ENCODE data around the gene ULK2.
A peak's percentile ranks its signal among the peaks of the same experiment; 100 is the strongest.

Gene ULK2

GRCh38 chr17:19747159-19747719 is 120.5 kb downstream of the ULK2 start:
- no peak for DNase-seq (ENCODE audit: low read depth)
- TF ChIP-seq CTCF (conservative IDR thresholded peaks at IDR 0.05; ENCODE audit: low read depth, low read length): no peak
- H3K4me3 ChIP-seq (ENCODE audit: low read depth, low read length): no peak overlapping the region

DNA sequence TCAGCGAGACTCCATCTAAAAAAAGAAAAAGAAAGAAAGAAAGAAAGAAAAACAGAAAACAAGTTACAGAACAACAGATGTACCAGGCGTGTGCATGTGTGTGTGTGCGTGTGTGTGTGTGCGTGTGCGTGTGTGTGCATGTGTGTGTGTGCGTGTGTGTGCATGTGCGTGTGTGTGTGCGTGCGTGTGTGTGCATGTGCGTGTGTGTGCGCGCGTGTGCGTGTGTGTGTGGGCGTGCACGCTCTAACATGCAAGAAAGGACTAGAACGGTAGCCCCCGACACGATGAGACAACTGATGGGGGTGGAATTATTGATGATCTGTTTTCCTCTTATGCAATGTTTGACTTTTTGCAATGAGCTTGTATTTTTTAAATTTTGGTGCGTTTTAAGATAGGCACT is 121.2 kb downstream of the ULK2 start:
- H3K4me3 ChIP-seq (ENCODE audit: low read depth, low read length): no peak overlapping the region
- DNase-seq (ENCODE audit: low read depth): no peak
- TF ChIP-seq CTCF (conservative IDR thresholded peaks at IDR 0.05; ENCODE audit: low read depth, low read length): no peak

GRCh38 chr17:19744922-19745757 is 122.6 kb downstream of the ULK2 start:
- H3K4me3 ChIP-seq (ENCODE audit: low read depth, low read length): peak overlapping the region; percentile 31
- TF ChIP-seq CTCF (conservative IDR thresholded peaks at IDR 0.05; ENCODE audit: low read depth, low read length): peak; percentile 87
- DNase-seq (ENCODE audit: low read depth): peak; percentile 79

DNA sequence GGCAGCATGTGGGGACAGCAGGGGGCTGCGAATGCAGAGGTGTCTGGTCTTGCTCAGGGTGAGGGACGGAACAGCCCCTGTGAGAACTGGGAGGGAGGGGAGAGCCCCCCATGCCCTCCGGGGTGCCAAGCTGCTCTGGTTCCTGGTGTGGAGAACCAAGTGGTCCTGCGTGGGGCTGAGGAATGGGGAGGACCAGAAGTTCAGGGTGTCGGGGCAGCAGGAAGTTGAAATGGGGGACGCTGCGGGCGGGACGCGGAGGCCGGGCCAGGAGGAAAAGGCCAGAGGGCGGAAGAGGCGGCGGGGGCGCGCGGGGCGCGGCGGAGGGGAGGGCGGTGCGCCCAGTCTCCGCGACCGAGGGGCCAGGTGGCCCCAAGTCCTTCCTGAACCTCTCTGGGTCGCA is 123.2 kb downstream of the ULK2 start:
- peak overlapping the region; percentile 31 for H3K4me3 ChIP-seq (ENCODE audit: low read depth, low read length)
- TF ChIP-seq CTCF (conservative IDR thresholded peaks at IDR 0.05; ENCODE audit: low read depth, low read length): no peak
- DNase-seq (ENCODE audit: low read depth): no peak

DNA sequence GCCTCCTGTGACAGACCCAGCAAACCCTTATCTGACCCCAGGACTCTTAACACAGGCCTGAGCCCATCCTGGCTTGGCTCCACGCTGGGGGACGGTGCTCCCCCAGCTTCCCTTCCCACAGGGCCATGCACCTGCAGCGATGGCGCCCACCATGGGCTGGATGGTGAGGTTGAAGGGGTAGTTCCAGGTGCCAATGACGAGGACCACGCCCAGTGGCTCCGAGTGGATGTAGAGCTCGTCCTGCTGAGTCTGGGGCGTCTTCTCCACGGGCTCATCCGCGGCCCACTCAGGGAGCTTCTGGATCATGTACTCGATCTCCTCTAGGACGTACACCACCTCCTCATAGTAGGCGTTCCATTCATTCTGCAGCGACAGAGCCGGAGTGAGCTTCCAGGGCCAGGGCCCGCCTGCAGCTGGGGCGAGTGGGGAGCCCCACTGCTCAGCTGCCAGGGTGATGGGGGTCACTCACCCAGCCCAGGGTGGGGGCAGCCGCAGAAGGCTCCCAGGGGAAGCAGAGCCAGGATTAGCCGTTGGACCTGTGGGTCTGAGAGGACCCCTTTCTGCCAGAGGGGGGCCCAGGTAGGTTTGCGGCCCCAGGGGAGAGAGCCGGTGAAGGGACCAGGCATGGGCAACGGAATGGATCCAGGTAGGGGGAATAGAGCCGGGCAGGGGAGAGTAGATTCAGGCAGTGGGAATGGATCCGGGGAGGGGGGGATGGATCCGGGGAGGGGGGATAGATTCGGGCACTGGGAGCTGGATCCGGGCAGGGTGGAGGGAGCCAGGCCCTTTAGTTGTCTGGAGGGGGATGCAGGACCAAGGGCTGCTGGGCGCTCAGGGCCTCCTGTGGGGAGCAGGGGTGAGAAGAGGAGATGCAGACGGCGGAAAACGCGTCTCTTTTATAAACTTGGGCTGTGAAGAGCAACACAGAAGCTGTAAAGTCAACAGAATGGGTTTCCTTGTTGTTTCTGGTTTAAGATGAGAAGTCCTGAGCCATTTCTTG is 124.3 kb downstream of the ULK2 start:
- DNase-seq (ENCODE audit: low read depth): no peak
- no peak overlapping the region for H3K4me3 ChIP-seq (ENCODE audit: low read depth, low read length)
- no peak for TF ChIP-seq CTCF (conservative IDR thresholded peaks at IDR 0.05; ENCODE audit: low read depth, low read length)

- no peak overlapping the region for H3K4me3 ChIP-seq (ENCODE audit: low read depth, low read length)
- TF ChIP-seq CTCF (conservative IDR thresholded peaks at IDR 0.05; ENCODE audit: low read depth, low read length): no peak
- DNase-seq (ENCODE audit: low read depth): no peak
Observed at GRCh38 chr17:19742495-19742894, 125.2 kb downstream of the ULK2 start.
